ENCODE data around the gene CDHR2. TPM values are rescaled to one million over a fixed set of nuclear protein-coding genes. Genes with fewer than 3 reads are reported as not detected.

The CDHR2 gene
- total RNA-seq, 1 experiment from 2014 or later, result 0.10 TPM

DNA sequence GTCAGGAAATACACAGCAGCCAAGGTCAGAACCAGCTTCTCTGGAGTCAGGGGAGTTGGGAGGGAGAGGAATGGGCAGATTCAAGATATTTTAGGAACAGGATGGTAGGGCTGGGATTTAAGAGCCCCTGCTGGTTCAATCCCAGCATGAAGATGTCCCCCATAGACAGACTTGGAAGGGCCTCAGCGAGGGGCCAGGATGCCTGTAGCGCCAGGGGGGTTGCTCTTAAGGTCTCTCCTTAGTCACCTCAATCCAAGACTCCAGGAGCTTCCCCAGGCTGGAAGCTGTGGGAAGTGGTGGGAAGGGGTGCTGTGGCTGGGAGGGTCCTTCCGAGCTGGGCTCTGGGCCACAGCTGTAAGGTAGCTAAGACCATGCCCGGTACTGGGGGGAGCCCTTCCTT lies 90.1 kb downstream of the CDHR2 start:
- Histone ChIP-seq H3K27ac (ENCODE audit: low read depth, low read length) (no peak overlapping the region), H3K79me2 (ENCODE audit: insufficient read depth, low read length) (no peaks in the 10 kb centered on the region), H3K4me1 (ENCODE audit: control insufficient read depth in 1 of 2, insufficient read depth in 2 of 2, low read length in 2 of 2) (peaks cover 2 to 13% of the 10 kb centered on the region in 2 experiments; a peak in 3 of 4 replicates), H3K9me2 (ENCODE audit: insufficient read depth) (no peaks in the 10 kb centered on the region), H3K9ac (ENCODE audit: low read length) (no peak overlapping the region), H3K4me3 (replicated peaks in 1 of 2; ENCODE audit: low read depth in 1 of 2, low read length in 2 of 2) (no peak overlapping the region), H4K20me1 (ENCODE audit: insufficient read depth) (no peaks in the 10 kb centered on the region), H2AFZ (ENCODE audit: low read depth, low read length, poor library complexity, severe bottlenecking) (no peak overlapping the region), H3K36me3 (ENCODE audit: control insufficient read depth in 1 of 2, insufficient read depth in 2 of 2, low read length in 2 of 2) (no peaks in the 10 kb centered on the region), H3K4me2 (ENCODE audit: low read length) (no peak overlapping the region), H3K27me3 (ENCODE audit: insufficient read depth, low read length) (no peaks in the 10 kb centered on the region), H3K9me3 (ENCODE audit: control insufficient read depth in 1 of 2, insufficient read depth in 1 of 2, low read depth in 1 of 2, low read length in 2 of 2) (no peaks in the 10 kb centered on the region)
- ChIA-PET RAD21 (ENCODE audit: low non-redundant PET in 1 of 2, low total read pairs in 2 of 2, uncharacterized antibody in 2 of 2, unreplicated experiment in 2 of 2) (no interaction called here), CTCF (no interaction called here), POLR2A (no interaction called here)
- BruUV-seq (replicated peaks), result no TSS peak
- ATAC-seq, result no peak
- intact Hi-C loops (cut with micrococcal nuclease), result no loop called here
- no peak for TF ChIP-seq JUND (IDR thresholded peaks at IDR 0.05)
- TF ChIP-seq SP1 (IDR thresholded peaks at IDR 0.05; ENCODE audit: low read depth), result no peak
- no peak for TF ChIP-seq POLR2AphosphoS5 (IDR thresholded peaks at IDR 0.05; ENCODE audit: low read depth, low read length)
- TF ChIP-seq YY1 (IDR thresholded peaks at IDR 0.05; ENCODE audit: extremely low read depth, insufficient replicate concordance, low read depth, low read length), result no peak
- TF ChIP-seq FOSL1 (IDR thresholded peaks at IDR 0.05; ENCODE audit: low read depth), result no peak
- TF ChIP-seq, protein P1, sequence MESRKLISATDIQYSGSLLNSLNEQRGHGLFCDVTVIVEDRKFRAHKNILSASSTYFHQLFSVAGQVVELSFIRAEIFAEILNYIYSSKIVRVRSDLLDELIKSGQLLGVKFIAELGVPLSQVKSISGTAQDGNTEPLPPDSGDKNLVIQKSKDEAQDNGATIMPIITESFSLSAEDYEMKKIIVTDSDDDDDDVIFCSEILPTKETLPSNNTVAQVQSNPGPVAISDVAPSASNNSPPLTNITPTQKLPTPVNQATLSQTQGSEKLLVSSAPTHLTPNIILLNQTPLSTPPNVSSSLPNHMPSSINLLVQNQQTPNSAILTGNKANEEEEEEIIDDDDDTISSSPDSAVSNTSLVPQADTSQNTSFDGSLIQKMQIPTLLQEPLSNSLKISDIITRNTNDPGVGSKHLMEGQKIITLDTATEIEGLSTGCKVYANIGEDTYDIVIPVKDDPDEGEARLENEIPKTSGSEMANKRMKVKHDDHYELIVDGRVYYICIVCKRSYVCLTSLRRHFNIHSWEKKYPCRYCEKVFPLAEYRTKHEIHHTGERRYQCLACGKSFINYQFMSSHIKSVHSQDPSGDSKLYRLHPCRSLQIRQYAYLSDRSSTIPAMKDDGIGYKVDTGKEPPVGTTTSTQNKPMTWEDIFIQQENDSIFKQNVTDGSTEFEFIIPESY (IDR thresholded peaks at IDR 0.05; ENCODE audit: extremely low read depth, insufficient replicate concordance, low read length), result no peak
- TF ChIP-seq SIN3A (IDR thresholded peaks at IDR 0.05; ENCODE audit: low read depth), result no peak
- TF ChIP-seq CBX3 (IDR thresholded peaks at IDR 0.05; ENCODE audit: low read depth), result no peak
- no peak for TF ChIP-seq ZNF274 (IDR thresholded peaks at IDR 0.05; ENCODE audit: low read depth, low read length)
- TF ChIP-seq, protein P2, sequence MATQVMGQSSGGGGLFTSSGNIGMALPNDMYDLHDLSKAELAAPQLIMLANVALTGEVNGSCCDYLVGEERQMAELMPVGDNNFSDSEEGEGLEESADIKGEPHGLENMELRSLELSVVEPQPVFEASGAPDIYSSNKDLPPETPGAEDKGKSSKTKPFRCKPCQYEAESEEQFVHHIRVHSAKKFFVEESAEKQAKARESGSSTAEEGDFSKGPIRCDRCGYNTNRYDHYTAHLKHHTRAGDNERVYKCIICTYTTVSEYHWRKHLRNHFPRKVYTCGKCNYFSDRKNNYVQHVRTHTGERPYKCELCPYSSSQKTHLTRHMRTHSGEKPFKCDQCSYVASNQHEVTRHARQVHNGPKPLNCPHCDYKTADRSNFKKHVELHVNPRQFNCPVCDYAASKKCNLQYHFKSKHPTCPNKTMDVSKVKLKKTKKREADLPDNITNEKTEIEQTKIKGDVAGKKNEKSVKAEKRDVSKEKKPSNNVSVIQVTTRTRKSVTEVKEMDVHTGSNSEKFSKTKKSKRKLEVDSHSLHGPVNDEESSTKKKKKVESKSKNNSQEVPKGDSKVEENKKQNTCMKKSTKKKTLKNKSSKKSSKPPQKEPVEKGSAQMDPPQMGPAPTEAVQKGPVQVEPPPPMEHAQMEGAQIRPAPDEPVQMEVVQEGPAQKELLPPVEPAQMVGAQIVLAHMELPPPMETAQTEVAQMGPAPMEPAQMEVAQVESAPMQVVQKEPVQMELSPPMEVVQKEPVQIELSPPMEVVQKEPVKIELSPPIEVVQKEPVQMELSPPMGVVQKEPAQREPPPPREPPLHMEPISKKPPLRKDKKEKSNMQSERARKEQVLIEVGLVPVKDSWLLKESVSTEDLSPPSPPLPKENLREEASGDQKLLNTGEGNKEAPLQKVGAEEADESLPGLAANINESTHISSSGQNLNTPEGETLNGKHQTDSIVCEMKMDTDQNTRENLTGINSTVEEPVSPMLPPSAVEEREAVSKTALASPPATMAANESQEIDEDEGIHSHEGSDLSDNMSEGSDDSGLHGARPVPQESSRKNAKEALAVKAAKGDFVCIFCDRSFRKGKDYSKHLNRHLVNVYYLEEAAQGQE (IDR thresholded peaks at IDR 0.05; ENCODE audit: low read depth), result no peak
- no peak for TF ChIP-seq EZH2phosphoT487 (IDR thresholded peaks at IDR 0.05; ENCODE audit: borderline replicate concordance)
- no peak for TF ChIP-seq EZH2 (IDR thresholded peaks at IDR 0.05)
- TF ChIP-seq, protein P3, sequence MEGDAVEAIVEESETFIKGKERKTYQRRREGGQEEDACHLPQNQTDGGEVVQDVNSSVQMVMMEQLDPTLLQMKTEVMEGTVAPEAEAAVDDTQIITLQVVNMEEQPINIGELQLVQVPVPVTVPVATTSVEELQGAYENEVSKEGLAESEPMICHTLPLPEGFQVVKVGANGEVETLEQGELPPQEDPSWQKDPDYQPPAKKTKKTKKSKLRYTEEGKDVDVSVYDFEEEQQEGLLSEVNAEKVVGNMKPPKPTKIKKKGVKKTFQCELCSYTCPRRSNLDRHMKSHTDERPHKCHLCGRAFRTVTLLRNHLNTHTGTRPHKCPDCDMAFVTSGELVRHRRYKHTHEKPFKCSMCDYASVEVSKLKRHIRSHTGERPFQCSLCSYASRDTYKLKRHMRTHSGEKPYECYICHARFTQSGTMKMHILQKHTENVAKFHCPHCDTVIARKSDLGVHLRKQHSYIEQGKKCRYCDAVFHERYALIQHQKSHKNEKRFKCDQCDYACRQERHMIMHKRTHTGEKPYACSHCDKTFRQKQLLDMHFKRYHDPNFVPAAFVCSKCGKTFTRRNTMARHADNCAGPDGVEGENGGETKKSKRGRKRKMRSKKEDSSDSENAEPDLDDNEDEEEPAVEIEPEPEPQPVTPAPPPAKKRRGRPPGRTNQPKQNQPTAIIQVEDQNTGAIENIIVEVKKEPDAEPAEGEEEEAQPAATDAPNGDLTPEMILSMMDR (IDR thresholded peaks at IDR 0.05 in 2 of 3, conservative IDR thresholded peaks at IDR 0.05 in 1 of 3; ENCODE audit: borderline replicate concordance in 1 of 3, insufficient read depth in 1 of 3, low read depth in 2 of 3, low read length in 2 of 3), result no peak
- no peak for DNase-seq (ENCODE audit: low read depth, low spot score)

Measured in HCT116 (cell line).